LNCAP (cell line): ENCODE results near the gene ACBD4.

ENCODE experiments used
- TF ChIP-seq, protein P1 (sequence below): fragments of 450-650 bp; IDR thresholded peaks from 2 replicates; pipeline ENCODE4 v1.5.1; 2017; ENCODE audit warnings: mild to moderate bottlenecking

ACBD4 gene

DNA sequence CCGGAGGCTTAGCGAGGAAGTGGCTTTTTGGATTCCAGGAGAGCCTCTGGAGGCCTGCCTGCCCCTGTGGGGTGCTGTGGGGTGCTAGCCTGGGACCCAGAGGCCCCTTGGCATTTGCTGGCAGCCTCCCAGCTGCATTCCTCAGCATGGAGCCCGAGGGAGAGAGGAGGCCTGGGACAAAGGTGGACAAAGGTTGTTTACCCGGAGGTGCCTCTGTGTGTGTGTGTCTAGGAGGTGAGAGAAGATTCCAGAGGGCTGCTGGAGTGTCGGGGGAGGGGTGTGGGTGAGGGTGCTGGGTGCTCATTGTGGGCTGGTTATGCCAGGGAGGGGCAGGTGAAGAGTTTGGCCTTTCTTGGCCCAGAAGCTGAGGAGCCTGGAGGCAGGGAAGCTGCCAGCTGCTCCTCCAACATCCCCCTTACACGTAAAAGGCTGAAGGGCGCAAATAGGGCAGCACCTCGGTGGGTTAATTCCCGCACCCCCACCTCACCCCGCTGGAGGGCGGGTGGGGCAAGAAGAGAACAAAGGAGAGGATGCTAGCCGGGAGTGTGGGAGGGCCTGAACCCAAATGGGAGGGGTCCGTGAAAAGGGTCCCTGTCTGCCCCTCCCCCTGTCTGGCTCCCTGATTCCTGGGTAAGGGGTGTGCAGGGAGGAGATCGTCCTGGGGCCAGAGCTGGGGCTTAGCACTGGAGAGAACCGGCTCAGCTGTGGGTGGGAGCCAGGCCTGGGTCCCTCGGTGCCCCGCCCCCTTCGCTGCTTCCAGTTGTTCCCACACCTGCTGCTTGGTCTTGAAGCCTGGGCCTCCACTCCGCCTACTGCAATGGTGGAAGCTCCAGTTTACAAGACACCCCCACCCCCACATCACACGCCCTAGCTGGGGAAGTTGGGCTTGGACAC is 36.1 kb downstream of the ACBD4 start:
- TF ChIP-seq, protein P1, sequence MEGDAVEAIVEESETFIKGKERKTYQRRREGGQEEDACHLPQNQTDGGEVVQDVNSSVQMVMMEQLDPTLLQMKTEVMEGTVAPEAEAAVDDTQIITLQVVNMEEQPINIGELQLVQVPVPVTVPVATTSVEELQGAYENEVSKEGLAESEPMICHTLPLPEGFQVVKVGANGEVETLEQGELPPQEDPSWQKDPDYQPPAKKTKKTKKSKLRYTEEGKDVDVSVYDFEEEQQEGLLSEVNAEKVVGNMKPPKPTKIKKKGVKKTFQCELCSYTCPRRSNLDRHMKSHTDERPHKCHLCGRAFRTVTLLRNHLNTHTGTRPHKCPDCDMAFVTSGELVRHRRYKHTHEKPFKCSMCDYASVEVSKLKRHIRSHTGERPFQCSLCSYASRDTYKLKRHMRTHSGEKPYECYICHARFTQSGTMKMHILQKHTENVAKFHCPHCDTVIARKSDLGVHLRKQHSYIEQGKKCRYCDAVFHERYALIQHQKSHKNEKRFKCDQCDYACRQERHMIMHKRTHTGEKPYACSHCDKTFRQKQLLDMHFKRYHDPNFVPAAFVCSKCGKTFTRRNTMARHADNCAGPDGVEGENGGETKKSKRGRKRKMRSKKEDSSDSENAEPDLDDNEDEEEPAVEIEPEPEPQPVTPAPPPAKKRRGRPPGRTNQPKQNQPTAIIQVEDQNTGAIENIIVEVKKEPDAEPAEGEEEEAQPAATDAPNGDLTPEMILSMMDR = no peak

DNA sequence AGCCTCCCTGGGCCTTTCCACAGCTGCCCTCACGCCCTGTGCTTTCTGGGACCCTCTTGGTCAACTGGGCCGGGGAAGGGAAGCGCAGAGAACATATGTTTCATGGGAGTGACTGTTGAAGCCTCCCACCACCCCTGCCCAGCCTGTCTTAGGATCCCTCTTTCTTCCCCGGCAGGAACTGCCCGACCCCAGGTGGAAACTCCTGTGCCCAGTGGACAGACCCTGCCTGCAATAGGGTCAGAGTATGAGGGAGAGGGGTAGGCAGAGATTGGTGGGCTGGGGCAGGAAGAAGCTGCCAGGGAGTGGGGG is 36.7 kb downstream of the ACBD4 start:
- TF ChIP-seq, protein P1 = no peak

DNA sequence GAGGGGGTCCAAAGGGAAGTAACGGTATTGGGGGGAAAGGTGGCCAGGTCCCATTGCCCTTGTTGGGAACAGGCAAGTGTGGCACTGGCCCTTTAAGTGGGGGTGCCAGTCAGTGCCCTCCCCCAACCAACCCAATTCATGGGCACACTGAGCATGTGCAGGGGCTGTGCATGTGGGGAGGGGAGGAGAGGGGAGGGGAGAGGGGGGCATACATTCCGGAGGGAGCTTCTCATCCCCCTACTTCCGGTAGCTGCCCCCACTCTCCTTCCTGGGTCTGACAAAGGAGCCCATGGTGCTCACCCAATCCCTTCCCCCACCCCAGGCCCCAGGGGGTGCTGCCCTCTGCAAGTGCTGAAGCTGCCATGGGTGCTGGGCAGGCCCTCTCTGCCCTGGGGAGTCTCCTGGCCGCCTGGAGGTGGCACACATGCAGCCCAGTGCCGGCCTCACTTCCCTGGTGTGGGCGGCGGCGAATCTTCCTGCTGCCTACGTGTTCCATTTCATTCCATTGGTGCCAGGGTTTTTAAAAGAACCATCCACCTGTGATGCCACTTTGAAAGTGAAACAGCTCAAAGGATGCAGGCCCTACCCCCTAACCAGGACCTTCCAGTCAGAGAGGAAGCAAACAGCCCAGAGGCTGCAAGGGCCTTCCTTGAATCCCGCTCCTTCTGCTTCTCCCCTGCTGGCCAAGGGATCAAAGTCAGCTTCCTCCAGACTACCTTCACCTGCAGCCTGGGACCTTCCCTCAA is 37.2 kb downstream of the ACBD4 start:
- TF ChIP-seq, protein P1 = no peak

DNA sequence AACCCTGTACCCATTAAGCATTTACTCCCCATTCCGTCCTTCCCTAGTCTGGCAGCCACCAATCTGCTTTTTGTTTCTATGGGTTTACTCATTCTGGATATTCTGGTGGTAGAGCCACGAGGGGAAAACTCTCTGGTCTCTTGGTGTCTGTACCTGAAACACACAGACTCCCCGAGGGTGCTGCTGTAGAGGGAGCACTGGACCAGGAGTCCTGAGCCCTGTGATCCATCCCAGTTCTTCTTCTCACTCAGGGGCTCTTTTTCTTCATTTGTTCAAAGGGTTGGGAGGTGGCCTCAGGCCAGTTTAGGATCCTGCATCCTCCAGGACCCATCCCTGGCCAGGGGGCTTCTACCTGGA is 40.2 kb downstream of the ACBD4 start:
- TF ChIP-seq, protein P1 = no peak

DNA sequence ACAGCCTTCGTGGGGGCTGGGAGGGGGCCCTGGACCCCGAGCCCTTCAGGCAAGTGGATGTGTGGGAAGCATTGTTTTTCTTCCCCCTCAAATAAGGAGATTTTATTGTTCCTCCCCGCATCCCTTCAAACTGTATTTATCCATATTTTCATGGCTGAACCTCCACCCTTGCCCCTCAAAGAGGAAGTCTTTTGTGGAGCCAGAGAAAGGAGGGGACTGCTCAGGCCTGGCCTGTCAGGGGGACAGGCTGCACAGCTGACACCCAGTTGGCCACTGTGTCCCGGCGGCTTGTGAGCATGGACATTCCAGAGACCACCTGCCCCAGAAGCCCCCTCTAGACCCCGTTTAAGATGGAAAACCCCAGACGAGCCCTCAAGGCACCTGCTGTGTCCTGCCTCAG is 42.1 kb downstream of the ACBD4 start:
- TF ChIP-seq, protein P1 = no peak

DNA sequence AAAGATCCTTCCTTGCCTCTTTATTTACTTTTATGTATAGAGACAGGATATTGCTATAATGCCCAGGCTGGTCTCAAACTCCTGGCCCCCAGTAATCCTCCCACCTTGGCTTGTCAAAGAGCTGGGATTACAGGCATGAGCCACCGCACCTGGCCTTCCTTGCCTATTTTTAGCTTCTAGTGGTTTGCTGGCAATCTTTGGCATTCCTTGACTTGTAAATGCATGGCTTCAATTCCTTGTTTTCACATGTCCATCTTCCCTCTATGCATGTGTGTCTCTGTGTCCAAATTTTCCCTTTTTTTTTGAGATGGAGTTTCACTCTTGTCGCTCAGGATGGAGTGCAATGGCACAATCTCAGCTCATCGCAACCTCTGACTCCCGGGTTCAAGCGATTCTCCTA is 48.7 kb downstream of the ACBD4 start:
- TF ChIP-seq, protein P1 = no peak

DNA sequence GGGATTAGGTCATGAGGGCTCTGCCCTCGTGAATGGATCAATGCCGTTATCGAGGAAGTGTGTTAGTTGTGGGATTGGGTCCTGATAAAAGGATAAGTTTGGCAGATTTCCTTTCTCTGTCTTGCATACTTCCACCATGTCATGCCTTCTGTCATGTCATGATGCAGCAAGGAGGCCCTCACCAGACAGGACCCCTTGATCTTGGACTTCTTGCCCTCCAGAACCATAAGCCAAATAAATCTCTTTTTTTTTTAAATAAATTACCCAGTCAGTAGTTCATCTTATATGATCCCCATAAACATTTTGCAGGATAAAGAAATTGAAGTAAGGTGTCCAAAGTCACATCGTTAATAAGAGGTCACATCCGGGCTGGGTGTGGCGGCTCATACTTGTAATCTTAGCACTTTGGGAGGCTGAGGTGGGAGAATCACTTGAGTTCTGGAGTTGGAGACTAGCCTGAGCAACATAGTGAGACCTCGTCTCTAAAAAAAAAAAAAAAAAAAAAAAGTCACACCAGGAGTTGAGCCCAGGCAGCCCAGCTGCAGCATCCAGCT is 51.4 kb downstream of the ACBD4 start:
- TF ChIP-seq, protein P1 = no peak
